ENCODE data around the gene EARS2. TPM values are rescaled to one million over a fixed set of nuclear protein-coding genes. Genes with fewer than 3 reads are reported as not detected.

The EARS2 gene
- total and polyA plus RNA-seq, 2 of the 4 experiments (the other 2 are of a cell fraction) = 28.1 to 37.8 TPM

DNA sequence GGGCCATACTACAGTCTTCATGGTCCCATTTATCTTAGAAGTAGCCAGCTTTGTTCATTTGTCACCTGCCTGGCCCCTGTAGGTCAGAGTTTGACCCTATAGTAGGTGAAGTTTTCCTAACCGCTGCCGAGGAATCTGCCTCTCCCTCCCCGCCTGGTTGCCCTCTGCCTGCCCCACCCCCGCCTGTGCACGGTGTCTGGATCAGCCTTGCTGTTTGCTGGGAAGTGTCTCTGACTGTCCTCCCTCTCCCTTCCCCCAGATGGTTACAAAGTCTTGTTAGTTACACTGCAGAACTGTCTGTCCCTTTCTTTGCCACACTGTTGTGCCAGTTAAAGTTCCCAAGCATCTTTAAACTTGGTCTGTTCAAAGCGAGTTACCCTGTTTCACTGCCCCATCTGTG lies 6.0 kb upstream of the EARS2 start:
- Histone ChIP-seq H3K4me2 (ENCODE audit: low read depth, low read length) (no peak overlapping the region), H3K9me1 (ENCODE audit: insufficient read depth, low read length) (0 out of 2 replicates have a peak, but pooled peaks cover 3% of the 10 kb centered on the region), H2BK120ac (ENCODE audit: low read depth, low read length) (no peak overlapping the region), H3K4me1 (ENCODE audit: control insufficient read depth, insufficient read depth, low read length) (no peaks in the 10 kb centered on the region), H3K23ac (ENCODE audit: low read depth, low read length) (no peak overlapping the region), H3K9me3 (ENCODE audit: control insufficient read depth, insufficient read depth, low read length) (no peaks in the 10 kb centered on the region), H4K91ac (ENCODE audit: insufficient read depth, low read depth, low read length) (no peak overlapping the region), H2AFZ (replicated peaks; ENCODE audit: low read length, poor library complexity) (no peak overlapping the region), H3K18ac (ENCODE audit: low read depth, low read length) (no peak overlapping the region), H4K5ac (ENCODE audit: low read depth, low read length) (no peak overlapping the region), H3K4ac (ENCODE audit: low read depth, low read length) (no peak overlapping the region), H2BK20ac (ENCODE audit: low read depth, low read length) (no peak overlapping the region), H4K20me1 (ENCODE audit: insufficient read depth, low read length) (peaks cover 11% of the 10 kb centered on the region; the same call in 1 of the 2 replicates), H3K14ac (replicated peaks; ENCODE audit: low read depth, low read length) (no peak overlapping the region), H2BK15ac (ENCODE audit: low read depth, low read length) (no peak overlapping the region), H4K8ac (ENCODE audit: low read depth in 2 of 2, low read length in 2 of 2) (no peak overlapping the region), H2AK9ac (replicated peaks; ENCODE audit: low read depth, low read length, poor library complexity) (no peak overlapping the region), H3K56ac (ENCODE audit: extremely low read depth, insufficient read depth, low read length) (no peak overlapping the region), H3K9ac (ENCODE audit: low read depth, low read length) (no peak overlapping the region), H3K4me3 (ENCODE audit: insufficient read depth, low read depth, low read length) (no peak overlapping the region), H3K27ac (ENCODE audit: insufficient read depth, low read length) (no peak overlapping the region), H3K36me3 (ENCODE audit: control insufficient read depth, insufficient read depth, low read length) (peaks cover 74% of the 10 kb centered on the region), H2BK5ac (ENCODE audit: low read depth, low read length, poor library complexity, severe bottlenecking) (no peak overlapping the region), H3K79me1 (ENCODE audit: low read depth in 1 of 2, low read length in 2 of 2) (peaks cover 45 to 46% of the 10 kb centered on the region in 2 experiments), H2AK5ac (ENCODE audit: low read depth, low read length) (no peak overlapping the region), H3K27me3 (ENCODE audit: control insufficient read depth, insufficient read depth, low read length) (no peaks in the 10 kb centered on the region)
- dilution Hi-C loops (cut with HindIII; ENCODE audit: low sequenced_read_pairs, unreplicated experiment) (no loop called here), intact Hi-C loops (cut with micrococcal nuclease) (no loop called here), in situ Hi-C loops (cut with MboI; ENCODE audit: low sequenced_read_pairs) (no loop called here)
- no TSS peak for BruUV-seq (replicated peaks)
- ATAC-seq (ENCODE audit: low read depth) = no peak
- POLR2A ChIA-PET (ENCODE audit: unreplicated experiment) = no interaction called here
- TF ChIP-seq, protein P1, sequence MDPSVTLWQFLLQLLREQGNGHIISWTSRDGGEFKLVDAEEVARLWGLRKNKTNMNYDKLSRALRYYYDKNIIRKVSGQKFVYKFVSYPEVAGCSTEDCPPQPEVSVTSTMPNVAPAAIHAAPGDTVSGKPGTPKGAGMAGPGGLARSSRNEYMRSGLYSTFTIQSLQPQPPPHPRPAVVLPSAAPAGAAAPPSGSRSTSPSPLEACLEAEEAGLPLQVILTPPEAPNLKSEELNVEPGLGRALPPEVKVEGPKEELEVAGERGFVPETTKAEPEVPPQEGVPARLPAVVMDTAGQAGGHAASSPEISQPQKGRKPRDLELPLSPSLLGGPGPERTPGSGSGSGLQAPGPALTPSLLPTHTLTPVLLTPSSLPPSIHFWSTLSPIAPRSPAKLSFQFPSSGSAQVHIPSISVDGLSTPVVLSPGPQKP (IDR thresholded peaks at IDR 0.05; ENCODE audit: borderline replicate concordance, low read depth, low read length) = no peak
- TF ChIP-seq, protein P2, sequence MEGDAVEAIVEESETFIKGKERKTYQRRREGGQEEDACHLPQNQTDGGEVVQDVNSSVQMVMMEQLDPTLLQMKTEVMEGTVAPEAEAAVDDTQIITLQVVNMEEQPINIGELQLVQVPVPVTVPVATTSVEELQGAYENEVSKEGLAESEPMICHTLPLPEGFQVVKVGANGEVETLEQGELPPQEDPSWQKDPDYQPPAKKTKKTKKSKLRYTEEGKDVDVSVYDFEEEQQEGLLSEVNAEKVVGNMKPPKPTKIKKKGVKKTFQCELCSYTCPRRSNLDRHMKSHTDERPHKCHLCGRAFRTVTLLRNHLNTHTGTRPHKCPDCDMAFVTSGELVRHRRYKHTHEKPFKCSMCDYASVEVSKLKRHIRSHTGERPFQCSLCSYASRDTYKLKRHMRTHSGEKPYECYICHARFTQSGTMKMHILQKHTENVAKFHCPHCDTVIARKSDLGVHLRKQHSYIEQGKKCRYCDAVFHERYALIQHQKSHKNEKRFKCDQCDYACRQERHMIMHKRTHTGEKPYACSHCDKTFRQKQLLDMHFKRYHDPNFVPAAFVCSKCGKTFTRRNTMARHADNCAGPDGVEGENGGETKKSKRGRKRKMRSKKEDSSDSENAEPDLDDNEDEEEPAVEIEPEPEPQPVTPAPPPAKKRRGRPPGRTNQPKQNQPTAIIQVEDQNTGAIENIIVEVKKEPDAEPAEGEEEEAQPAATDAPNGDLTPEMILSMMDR (conservative IDR thresholded peaks at IDR 0.05; ENCODE audit: low read depth, low read length) = no peak
- no peak for TF ChIP-seq POLR2A (IDR thresholded peaks at IDR 0.05; ENCODE audit: low read depth, low read length)
- TF ChIP-seq MAFK (IDR thresholded peaks at IDR 0.05; ENCODE audit: low read depth, low read length) = no peak
- TF ChIP-seq RAD21 (IDR thresholded peaks at IDR 0.05; ENCODE audit: low read length) = no peak
- TF ChIP-seq FOS (IDR thresholded peaks at IDR 0.05; ENCODE audit: low read depth, low read length) = no peak
- TF ChIP-seq NFE2L2 (IDR thresholded peaks at IDR 0.05; ENCODE audit: low read depth, low read length) = no peak
- no peak for TF ChIP-seq RCOR1 (IDR thresholded peaks at IDR 0.05; ENCODE audit: insufficient replicate concordance, low read length)
- no peak for TF ChIP-seq CEBPB (IDR thresholded peaks at IDR 0.05; ENCODE audit: low read depth, low read length)
- TF ChIP-seq, protein P3, sequence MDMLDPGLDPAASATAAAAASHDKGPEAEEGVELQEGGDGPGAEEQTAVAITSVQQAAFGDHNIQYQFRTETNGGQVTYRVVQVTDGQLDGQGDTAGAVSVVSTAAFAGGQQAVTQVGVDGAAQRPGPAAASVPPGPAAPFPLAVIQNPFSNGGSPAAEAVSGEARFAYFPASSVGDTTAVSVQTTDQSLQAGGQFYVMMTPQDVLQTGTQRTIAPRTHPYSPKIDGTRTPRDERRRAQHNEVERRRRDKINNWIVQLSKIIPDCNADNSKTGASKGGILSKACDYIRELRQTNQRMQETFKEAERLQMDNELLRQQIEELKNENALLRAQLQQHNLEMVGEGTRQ (IDR thresholded peaks at IDR 0.05; ENCODE audit: low read depth, low read length) = no peak
- no peak for TF ChIP-seq BHLHE40 (IDR thresholded peaks at IDR 0.05; ENCODE audit: low read depth, low read length)
- no peak for TF ChIP-seq MAZ (IDR thresholded peaks at IDR 0.05; ENCODE audit: borderline replicate concordance, low read depth, low read length)
- TF ChIP-seq SMC3 (IDR thresholded peaks at IDR 0.05; ENCODE audit: low read depth, low read length) = no peak
- TF ChIP-seq RFX5 (IDR thresholded peaks at IDR 0.05; ENCODE audit: low read depth, low read length) = no peak
- TF ChIP-seq CHD1 (IDR thresholded peaks at IDR 0.05; ENCODE audit: low read depth, low read length) = no peak
- TF ChIP-seq MXI1 (IDR thresholded peaks at IDR 0.05; ENCODE audit: borderline replicate concordance, low read depth, low read length) = no peak
- DNase-seq = no peak
- CTCF ChIA-PET = no interaction called here
- WGBS, 2 experiments (ENCODE audit: extremely low coverage in 2 of 2, insufficient read length in 1 of 2) = 100% methylated on average over 1 of the region's 6 CpGs; no CpG with 5 or more reads in 1 of the 2 experiments
